NCI-H1417 (cell line): ENCODE data around the gene VMAC.
A peak's percentile ranks its signal among the peaks of the same experiment; 100 is the strongest.
"Not testable (repeated sequence)": the region's sequence is repeated elsewhere in the genome, so short reads cannot be mapped to it uniquely, and the experiment has no call there.

Source experiments
- DNase-seq, 3 experiments: peaks; one replicate each; lab custom pipeline; 2025; lab: John Stamatoyannopoulos, UW

Gene VMAC, protein sequence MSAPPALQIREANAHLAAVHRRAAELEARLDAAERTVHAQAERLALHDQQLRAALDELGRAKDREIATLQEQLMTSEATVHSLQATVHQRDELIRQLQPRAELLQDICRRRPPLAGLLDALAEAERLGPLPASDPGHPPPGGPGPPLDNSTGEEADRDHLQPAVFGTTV

GRCh38 chr19:5904352-5905113, at the start of gene VMAC:
VMAC (plus strand) TSS chr19:5904872; CDS start chr19:5904891, 19 bp downstream.
- peak; percentile 98 to 100 (median 100) for DNase-seq

- DNase-seq = not testable (repeated sequence)
These were observed 49.5 kb upstream of the VMAC start for GRCh38 chr19:5855151-5855550.

GRCh38 chr19:5857203-5858081, 47.2 kb upstream of the VMAC start:
- no peak for DNase-seq

DNA sequence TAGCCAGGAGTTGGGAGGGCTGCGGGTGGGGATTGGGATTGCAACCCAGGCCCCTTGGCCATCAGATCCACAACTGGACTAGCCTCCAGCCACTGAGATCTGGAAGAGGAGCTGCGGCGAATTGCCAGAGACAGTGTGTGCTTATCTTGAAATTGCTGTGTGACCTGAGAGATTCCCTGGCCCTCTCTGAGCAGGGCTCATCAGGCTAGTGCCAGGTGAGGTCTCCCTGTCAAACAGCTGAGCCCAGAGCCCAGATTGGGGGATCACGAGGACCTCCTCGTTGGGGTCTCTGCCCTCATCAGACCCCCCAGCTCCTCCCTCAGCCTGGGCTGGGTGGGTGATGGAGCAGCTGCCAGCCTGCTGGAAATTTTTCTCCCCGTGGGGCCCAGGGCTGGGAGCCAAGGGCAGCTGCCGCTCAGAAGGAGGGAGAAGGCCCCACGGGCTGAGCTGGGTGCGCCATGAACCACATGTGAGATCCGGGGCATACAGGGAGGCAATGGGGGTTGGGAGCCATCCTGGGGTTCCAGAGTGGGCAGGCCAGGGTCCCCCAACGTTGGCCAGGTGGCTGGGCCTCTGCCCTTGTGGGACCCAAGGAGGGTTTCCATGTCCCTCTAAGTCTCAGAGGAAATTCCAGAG, 41.5 kb upstream of the VMAC start:
- DNase-seq = no peak

DNA sequence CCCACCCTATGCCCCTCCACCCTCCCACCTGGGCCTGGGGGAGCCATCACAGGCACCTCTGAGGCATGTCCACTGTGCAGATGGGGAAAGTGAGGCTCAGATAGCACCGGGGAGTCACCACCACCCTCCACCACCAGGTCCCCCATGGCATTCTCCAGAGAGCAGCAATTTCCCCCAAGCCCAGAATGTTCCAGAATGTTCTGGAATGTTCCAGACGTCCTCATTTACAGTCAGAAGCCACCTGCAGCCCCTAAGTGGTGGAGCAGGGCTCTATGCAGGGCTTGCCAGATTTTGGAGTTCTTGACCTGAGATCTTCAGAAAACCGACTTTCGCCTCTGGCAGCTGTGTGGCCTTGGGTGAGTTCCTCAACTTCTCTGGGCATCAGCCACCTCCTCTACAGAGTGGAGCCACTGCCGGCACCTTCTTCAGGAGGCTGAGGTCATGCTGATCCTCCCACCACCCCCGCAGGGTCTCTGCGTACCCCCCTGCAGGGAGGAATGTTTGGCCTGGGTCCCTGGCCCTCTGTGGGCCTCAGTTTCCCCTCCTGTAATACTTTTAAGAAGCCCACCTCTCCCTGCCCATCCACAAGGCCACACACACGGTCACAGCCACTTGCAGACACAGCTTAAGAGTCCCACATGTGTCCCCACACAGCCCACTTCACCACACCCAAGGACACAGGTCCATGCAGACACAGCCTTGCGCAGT, 40.5 kb upstream of the VMAC start:
- no peak for DNase-seq

GRCh38 chr19:5864725-5865486, 39.8 kb upstream of the VMAC start:
- no peak for DNase-seq

- DNase-seq = no peak
These were observed 38.9 kb upstream of the VMAC start for GRCh38 chr19:5865772-5866171.

GRCh38 chr19:5867201-5868136, 37.2 kb upstream of the VMAC start:
- DNase-seq = no peak

GRCh38 chr19:5870986-5871394, 33.7 kb upstream of the VMAC start:
- no peak for DNase-seq

GRCh38 chr19:5873617-5874199, 31.0 kb upstream of the VMAC start:
- DNase-seq = no peak

DNA sequence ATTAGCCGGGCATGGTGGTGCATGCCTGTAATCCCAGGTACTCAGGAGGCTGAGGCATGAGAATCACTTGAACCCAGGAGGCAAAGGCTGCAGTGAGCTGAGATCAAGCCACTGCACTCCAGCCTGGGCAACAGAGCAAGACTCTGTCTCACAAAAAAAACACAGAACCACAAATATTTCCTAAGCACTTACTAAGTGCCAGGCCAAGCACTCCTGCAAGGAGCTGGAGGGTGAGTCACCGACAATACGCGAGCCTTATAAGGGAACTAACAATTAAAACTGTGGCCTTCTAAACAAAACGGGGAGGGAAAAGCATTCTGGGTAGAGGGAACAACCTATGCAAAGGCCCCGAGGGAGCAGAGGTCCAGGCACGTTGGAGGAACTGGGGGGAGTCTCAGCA, 30.2 kb upstream of the VMAC start:
- DNase-seq = not testable (repeated sequence)

DNA sequence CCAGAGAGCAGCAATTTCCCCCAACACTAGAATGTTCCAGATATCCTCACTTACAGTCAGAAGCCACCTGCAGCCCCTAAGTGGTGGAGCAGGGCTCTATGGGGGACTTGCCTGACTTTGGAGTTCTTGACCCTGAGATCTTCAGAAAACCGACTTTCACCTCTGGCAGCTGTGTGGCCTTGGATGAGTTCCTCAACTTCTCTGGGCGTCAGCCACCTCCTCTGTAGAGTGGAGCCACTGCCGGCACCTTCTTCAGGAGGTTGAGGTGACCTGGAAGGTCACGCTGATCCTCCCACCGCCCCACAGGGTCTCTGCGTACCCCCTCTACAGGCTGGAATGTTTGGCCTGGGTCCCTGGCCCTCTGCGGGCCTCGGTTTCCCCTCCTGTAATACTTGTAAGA, 27.2 kb upstream of the VMAC start:
- no peak for DNase-seq

- DNase-seq = no peak
These were observed 26.8 kb upstream of the VMAC start for GRCh38 chr19:5877882-5878281.

- DNase-seq = no peak
These were observed 24.5 kb upstream of the VMAC start for GRCh38 chr19:5880196-5880595.

GRCh38 chr19:5880604-5881078, 24.0 kb upstream of the VMAC start:
- DNase-seq = peak in 2 of 3 experiments; percentile 83 to 93

DNA sequence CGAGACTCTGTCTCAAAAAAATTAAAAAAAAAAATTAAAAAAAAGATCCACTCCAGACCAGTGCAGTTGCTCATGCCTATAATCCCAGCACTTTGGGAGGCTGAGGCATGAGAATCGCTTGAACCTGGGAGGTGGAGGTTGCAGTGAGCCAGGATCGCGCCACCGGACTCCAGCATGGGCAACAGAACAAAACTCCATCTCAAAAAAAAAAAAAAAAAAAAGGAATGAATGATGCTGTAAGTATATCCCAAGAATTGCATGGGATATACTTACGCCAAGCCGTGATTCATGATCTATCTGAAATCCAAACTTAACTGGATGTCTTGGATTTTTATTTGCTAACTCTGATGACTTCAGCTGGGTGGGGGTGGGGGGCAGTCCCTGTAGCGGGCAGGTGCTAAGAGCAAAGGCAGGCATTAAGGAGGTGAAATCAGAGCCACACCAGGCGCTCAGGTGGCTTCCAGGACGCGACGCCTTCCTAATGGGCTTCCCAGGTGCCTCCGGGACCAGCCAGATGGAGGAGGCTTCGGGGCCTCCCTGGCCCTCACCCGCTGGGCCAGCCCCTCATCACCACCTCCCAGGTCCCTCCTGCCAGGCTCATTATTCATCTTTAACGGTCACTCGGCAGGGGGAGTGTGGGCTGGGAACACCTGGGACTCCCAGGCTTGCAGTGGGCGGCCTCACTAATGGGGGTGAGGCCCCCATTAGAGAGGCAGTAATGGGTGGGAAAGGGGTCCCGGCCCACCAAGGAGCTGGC, 23.0 kb upstream of the VMAC start:
- peak; percentile 4 to 94 (median 85) for DNase-seq

DNA sequence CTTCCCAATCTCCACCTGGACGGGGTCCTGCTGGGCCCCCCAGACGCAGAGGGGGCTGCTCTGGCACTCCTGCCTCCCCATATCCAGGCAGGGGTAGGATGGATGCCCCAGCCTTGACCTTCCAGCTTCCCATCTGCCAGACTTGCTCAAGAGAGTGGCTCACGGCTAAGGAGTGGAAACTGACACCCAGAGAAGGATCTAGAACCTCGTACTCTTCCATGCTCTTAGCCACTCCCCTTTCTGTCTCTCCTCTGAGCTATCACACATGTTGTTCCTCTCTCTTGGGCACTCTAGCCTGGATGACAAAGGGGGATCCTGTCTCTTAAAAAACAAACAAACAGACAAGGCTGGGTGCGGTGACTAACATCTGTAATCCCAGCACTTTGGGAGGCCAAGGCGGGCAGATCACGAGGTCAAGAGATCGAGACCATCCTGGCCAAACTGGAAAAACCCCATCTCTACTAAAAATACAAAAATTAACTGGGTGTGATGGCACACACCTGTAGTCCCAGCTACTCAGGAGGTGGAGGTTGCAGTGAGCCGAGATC, 22.2 kb upstream of the VMAC start:
- peak in 2 of 3 experiments; percentile 37 to 69 for DNase-seq
